ENCODE measurements around the gene CHMP5. TPM values are rescaled to one million over a fixed set of nuclear protein-coding genes. Genes with fewer than 3 reads are reported as not detected.

CHMP5 gene
- 51.5 TPM for total RNA-seq
- long read RNA-seq, transcript CHMP5-201 (8 exons, 1,477 nt) = major isoform, 48 of 49 reads
- long read RNA-seq, partial matches to known transcripts = 0 of 49 reads
- long read RNA-seq, other reads (novel, unspliced or antisense) = 0 of 49 reads

DNA sequence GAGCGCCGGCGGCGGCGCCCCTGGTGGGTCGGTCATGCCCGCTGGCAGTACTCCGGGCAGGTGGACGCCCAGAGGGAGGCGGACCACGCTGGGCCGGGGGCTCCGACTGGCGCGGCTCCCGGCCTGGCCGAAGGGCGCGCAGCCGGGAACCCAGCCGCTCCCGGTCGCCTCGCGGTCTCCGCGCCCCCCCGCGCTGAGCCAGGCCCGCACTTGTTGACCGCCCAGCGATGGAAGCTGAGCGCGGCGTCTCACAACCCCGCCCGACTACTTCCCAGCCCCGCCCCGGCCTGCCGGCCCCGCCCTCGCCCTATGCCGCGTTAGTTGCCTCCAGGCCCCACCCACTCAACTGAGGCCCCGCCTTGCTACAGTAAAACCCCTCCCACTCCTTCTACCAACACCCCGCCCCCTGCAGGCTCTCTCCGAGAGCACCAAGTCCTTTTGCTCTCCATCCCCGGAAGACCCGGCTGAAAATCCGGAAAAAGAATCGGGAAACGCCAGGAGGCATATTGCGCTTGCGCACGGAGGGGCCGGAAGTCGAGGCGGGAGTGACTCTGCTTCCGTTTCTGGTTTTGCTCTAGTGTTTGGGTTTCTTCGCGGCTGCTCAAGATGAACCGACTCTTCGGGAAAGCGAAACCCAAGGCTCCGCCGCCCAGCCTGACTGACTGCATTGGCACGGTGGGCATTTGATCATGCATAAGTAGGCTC, at the start of gene CHMP5, which contains the start of gene BAG1:
Gene CHMP5 (plus strand): TSS at position 577 of the 705 bp plus-strand sequence. CDS start 30 bp downstream, at position 607.
Gene BAG1 (minus strand): TSS at position 236 of the 705 bp plus-strand sequence.
- DNase-seq (ENCODE audit: missing footprints) = peak; percentile 100
- peak; percentile 99 for ATAC-seq
- intact Hi-C loops (cut with DNase I) = loop anchor here (1.0 kb wide), 1 partner anchor 26 kb away; the partner anchor contains the start of gene NFX1

GRCh38 chr9:33220681-33221567, 43.9 kb upstream of the CHMP5 start:
- DNase-seq (ENCODE audit: missing footprints) = no peak
- intact Hi-C loops (cut with DNase I) = loop anchor here (5.0 kb wide), 1 partner anchor 34 kb away; no protein-coding TSS in a partner anchor
- ATAC-seq = peak; percentile 34

DNA sequence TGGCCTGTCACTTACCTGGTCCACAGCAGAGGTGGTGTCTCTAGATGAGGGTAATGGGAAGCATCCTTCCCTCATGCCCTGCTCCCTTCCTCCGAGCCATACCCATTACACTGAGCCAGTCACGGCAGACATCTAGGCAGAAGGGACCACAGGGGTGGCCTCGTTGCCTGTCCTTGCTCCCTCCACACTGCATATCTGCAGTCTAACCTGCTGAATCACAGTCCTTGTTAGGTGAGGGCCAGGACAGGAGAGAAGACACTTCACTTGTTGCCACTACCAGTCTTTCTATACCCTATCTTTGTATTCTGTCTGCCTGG, 43.3 kb upstream of the CHMP5 start:
- DNase-seq (ENCODE audit: missing footprints) = no peak
- peak; percentile 23 for ATAC-seq
- intact Hi-C loops (cut with DNase I) = loop anchor here (5.0 kb wide), 1 partner anchor 34 kb away; no protein-coding TSS in a partner anchor

- no peak for ATAC-seq
- intact Hi-C loops (cut with DNase I) = loop anchor here (5.0 kb wide), 1 partner anchor 35 kb away; no protein-coding TSS in a partner anchor
- DNase-seq (ENCODE audit: missing footprints) = no peak
Observed at GRCh38 chr9:33222031-33222430, 42.8 kb upstream of the CHMP5 start.

- ATAC-seq = no peak
- intact Hi-C loops (cut with DNase I) = loop anchor here (5.0 kb wide), 1 partner anchor 36 kb away; no protein-coding TSS in a partner anchor
- no peak for DNase-seq (ENCODE audit: missing footprints)
Observed at GRCh38 chr9:33223696-33224095, 41.2 kb upstream of the CHMP5 start.

- DNase-seq (ENCODE audit: missing footprints) (no peak), ATAC-seq (no peak)
- intact Hi-C loops (cut with DNase I) = loop anchor here (1.0 to 5.0 kb wide), 2 partner anchors 58 to 144 kb away; partner anchors contain the start of gene B4GALT1
Observed at GRCh38 chr9:33225319-33226147, 39.3 kb upstream of the CHMP5 start.

DNA sequence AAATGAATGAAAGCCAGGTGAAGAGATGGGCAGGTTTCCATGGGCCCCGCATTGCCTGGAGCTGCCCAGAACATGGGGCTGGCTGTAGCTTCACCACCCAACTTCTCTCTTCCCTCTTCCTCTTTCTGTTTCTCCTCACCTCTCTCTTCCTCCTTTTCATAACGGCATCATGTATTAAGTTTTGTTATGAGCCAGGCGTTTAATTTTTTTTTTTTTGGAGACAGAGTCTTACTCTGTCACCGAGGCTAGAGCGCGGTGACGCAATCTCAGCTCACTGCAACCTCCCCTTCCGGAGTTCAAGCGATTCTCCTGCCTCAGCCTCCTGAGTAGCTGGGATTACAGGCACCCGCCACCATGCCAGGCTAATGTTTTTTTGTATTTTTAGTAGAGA, 37.8 kb upstream of the CHMP5 start:
- intact Hi-C loops (cut with DNase I) = loop anchor here (5.0 kb wide), 1 partner anchor 60 kb away; the partner anchor contains the start of gene B4GALT1
- ATAC-seq (peak; percentile 41), DNase-seq (ENCODE audit: missing footprints) (peak; percentile 91)

- ATAC-seq (no peak), DNase-seq (ENCODE audit: missing footprints) (no peak)
- intact Hi-C loops (cut with DNase I) = loop anchor here (5.0 kb wide), 1 partner anchor 60 kb away; the partner anchor contains the start of gene B4GALT1
Observed at GRCh38 chr9:33227741-33228140, 37.1 kb upstream of the CHMP5 start.

- intact Hi-C loops (cut with DNase I) = loop anchor here (5.0 kb wide), 1 partner anchor 61 kb away; the partner anchor contains the start of gene B4GALT1
- DNase-seq (ENCODE audit: missing footprints) (no peak), ATAC-seq (no peak)
Observed at GRCh38 chr9:33228606-33229005, 36.2 kb upstream of the CHMP5 start.

DNA sequence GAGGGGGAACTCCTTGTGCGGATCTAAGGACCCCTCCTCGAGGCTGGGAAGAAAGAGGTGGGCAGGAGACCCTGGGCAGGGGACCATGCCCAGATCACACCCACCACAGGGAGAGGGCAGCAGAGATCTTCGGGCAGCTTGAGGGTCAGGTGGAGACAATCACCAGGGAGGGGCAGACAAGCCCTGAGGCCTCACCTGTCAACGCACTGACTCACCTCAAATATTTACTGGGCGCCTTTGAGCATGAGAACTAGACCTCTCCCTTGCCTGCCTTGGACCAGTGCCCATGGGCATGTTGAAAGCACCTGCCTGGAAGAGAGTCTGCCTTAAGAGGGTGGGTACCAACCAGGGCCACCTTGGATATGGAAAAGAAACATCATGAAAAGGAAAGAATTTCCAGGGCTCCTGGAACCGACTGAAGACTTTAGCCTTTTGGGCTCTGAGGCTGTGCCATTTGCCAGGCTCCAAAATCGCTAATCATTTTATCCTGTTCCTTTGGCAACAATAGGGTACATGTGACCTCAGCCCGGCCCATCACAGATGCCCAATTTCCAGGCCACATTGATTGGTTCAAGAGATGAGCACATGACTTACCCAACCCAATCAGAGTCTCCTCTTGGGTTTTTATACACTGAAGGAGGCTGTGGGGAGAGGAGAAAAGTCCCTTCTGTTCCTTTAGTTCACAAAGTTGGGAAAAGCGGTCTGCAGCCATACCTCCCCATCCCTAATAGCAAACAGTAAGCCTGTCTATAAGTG, 35.3 kb upstream of the CHMP5 start:
- ATAC-seq (no peak), DNase-seq (ENCODE audit: missing footprints) (no peak)
- intact Hi-C loops (cut with DNase I) = loop anchor here (5.0 kb wide), 1 partner anchor 62 kb away; the partner anchor contains the start of gene B4GALT1

GRCh38 chr9:33230756-33231622, 33.9 kb upstream of the CHMP5 start:
- DNase-seq (ENCODE audit: missing footprints) (no peak), ATAC-seq (no peak)
- intact Hi-C loops (cut with DNase I) = no loop called here

- no peak for ATAC-seq
- DNase-seq (ENCODE audit: missing footprints) = no peak
- intact Hi-C loops (cut with DNase I) = no loop called here
Observed at GRCh38 chr9:33231623-33231942, 33.3 kb upstream of the CHMP5 start.

- intact Hi-C loops (cut with DNase I) = no loop called here
- no peak for ATAC-seq
- no peak for DNase-seq (ENCODE audit: missing footprints)
Observed at GRCh38 chr9:33232815-33233214, 32.0 kb upstream of the CHMP5 start.

DNA sequence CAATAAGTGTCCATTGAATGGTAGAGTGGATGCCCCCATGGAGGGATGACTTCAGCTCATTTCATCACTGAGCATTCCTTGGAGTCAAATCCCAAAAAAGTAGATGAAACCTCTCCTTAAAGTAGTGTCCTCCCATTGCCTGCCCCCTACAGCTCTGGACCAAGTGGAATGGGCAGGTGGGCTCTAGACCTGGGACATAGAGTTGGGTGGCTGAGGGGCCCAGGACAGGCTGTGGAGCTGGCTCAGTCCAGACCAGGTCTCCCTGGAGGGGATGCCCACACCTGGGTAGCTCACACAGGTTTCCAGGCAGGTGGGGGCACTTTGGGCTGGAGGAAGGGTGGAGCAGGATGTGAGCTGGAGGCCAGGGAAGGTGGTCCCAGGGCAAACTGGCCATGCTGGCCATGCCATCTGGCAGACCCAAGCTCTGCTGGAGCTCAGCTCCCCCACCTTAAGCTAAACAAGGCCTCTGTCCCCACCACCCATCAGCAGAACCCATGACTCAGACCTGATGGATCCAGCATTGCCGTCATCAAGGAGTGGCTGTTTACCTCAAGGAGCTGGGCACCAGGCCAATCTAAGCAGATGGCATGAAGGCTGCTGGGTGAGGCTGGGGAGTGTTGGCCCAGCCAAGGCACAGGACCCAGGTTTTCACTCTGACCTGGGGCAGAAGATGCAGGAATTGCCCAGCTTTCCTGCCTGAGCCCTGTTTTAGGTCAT, 31.1 kb upstream of the CHMP5 start:
- DNase-seq (ENCODE audit: missing footprints) (no peak), ATAC-seq (no peak)

DNA sequence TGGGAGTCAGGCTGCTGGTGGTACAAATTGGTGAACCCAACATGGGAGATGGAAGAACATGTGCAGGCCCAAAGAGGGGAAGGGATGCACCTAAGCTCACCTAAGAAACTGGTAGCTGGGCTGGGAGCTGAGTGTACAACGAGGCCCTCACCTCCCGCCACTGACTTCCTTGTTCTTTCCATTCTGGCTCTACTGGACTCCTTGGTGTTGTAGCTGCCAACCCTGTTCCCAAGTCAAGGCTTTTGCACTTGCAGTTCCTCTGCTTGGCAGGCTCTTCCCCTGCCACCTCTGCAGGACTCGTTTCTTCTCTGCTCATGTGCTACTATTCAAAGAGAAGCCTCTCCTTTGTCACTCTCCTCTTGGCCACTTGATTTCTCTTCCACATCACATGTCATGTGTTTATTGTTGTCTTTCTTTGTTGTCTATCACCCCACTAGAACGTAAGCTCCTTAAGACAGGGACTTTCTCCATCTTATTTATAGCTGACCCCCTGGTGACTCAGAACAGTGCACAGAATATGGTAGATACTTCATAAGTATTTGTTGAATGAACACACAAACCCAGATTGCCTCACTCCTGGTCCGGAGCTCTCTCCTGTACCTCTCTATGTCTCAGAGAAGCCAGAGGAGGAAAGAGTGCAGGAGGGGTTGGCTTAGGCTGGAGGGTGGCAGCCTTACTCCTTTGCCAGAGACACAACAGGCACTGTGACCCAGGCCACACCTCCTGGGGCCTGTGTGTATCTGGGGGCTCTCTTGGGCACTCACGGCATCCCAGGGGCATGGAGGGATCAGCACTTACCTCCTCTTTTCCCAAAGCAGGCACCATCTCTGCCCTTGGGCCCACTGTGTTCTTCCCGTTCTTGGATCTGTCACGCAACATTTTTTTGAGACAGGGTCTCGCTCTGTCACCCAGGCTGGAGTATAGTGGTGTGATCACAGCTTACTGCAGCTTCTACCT, 30.1 kb upstream of the CHMP5 start:
- ATAC-seq (no peak), DNase-seq (ENCODE audit: missing footprints) (no peak)
- intact Hi-C loops (cut with DNase I) = no loop called here

More for the DNA sequence above, 31.1 kb upstream of the CHMP5 start:
- intact Hi-C loops (cut with DNase I) = no loop called here

Measured in Right ventricle myocardium inferior (tissue), 1 donor.